HepG2 (cell line): ENCODE data around the gene TASOR2. TPM values are rescaled to one million over a fixed set of nuclear protein-coding genes. Genes with fewer than 3 reads are reported as not detected.

Experiments used
- DNMT3B ChIP-seq: conservative IDR thresholded peaks from 2 replicates; pipeline ENCODE4 v1.6.1; 2016; ENCODE audit warnings: missing biosample characterization, control low read depth
- GMEB1 ChIP-seq: sonication (generic); formaldehyde crosslinking; IDR thresholded peaks from 2 replicates; pipeline ENCODE4 v1.5.1; 2020; ENCODE audit warnings: missing genetic modification reagents, mild to moderate bottlenecking, borderline replicate concordance
- HNF1A ChIP-seq, 2 experiments: sonication (generic) in 1 of 2; formaldehyde crosslinking in 1 of 2; IDR thresholded peaks; 2 replicates each; pipeline versions ENCODE4 v1.4.0 to v1.6.1; 2016 to 2020; ENCODE audit warnings: borderline replicate concordance in 1 of 2, low read depth in 1 of 2, mild to moderate bottlenecking in 1 of 2, missing genetic modification reagents in 1 of 2
- KDM5A ChIP-seq: fragments of 200-600 bp; sonication (generic); IDR thresholded peaks from 2 replicates; pipeline ENCODE4 v1.7.0; 2018; ENCODE audit warnings: antibody characterized with exemption, mild to moderate bottlenecking, low read length, borderline replicate concordance
- MAFK ChIP-seq, 2 experiments: IDR thresholded peaks in 1 of 2; conservative IDR thresholded peaks in 1 of 2; 2 replicates each; pipeline ENCODE4 v1.6.1; 2011; ENCODE audit warnings: improper control_type of control experiment in 2 of 2, low read length in 2 of 2
- NKX3-1 ChIP-seq: sonication (generic); formaldehyde crosslinking; IDR thresholded peaks from 2 replicates; pipeline ENCODE4 v1.5.0; 2020; ENCODE audit warnings: missing genetic modification reagents
- NR0B2 ChIP-seq: sonication (generic); formaldehyde crosslinking; IDR thresholded peaks from 2 replicates; pipeline ENCODE4 v1.4.0; 2020; ENCODE audit warnings: mild to moderate bottlenecking, missing genetic modification reagents
- NR2C2 ChIP-seq: sonication (generic); formaldehyde crosslinking; IDR thresholded peaks from 2 replicates; pipeline ENCODE4 v1.4.0; 2020; ENCODE audit warnings: missing genetic modification reagents, mild to moderate bottlenecking, moderate library complexity, borderline replicate concordance
- POLR2G ChIP-seq: fragments of 200-400 bp; formaldehyde crosslinking; IDR thresholded peaks from 2 replicates; pipeline ENCODE4 v1.6.1; 2018; ENCODE audit warnings: mild to moderate bottlenecking, low read depth, low read length, moderate library complexity
- REL ChIP-seq: sonication (generic); formaldehyde crosslinking; conservative IDR thresholded peaks from 2 replicates; pipeline ENCODE4 v1.8.0; 2022; ENCODE audit warnings: mild to moderate bottlenecking, missing genetic modification reagents, moderate library complexity
- RFX5 ChIP-seq: IDR thresholded peaks from 2 replicates; pipeline ENCODE4 v1.6.1; 2011; ENCODE audit warnings: low read depth, low read length, improper control_type of control experiment
- SP4 ChIP-seq: sonication (generic); formaldehyde crosslinking; IDR thresholded peaks from 2 replicates; pipeline ENCODE4 v1.8.1; 2023; ENCODE audit warnings: mild to moderate bottlenecking, missing genetic modification reagents
- ZBTB1 ChIP-seq: sonication (generic); formaldehyde crosslinking; IDR thresholded peaks from 2 replicates; pipeline ENCODE4 v1.4.0; 2020; ENCODE audit warnings: missing genetic modification reagents, borderline replicate concordance
- ZBTB10 ChIP-seq: sonication (generic); formaldehyde crosslinking; IDR thresholded peaks from 2 replicates; pipeline ENCODE4 v1.4.0; 2020; ENCODE audit warnings: missing genetic modification reagents, borderline replicate concordance
- ZNF232 ChIP-seq: sonication (generic); formaldehyde crosslinking; IDR thresholded peaks from 2 replicates; pipeline ENCODE4 v1.4.0; 2020; ENCODE audit warnings: missing genetic modification reagents, borderline replicate concordance
- ZNF709 ChIP-seq: sonication (generic); formaldehyde crosslinking; IDR thresholded peaks from 2 replicates; pipeline ENCODE4 v1.5.0; 2020; ENCODE audit warnings: mild to moderate bottlenecking, missing genetic modification reagents
- ZNF766 ChIP-seq: sonication (generic); formaldehyde crosslinking; IDR thresholded peaks from 2 replicates; pipeline ENCODE4 v1.5.0; 2020; ENCODE audit warnings: missing genetic modification reagents, borderline replicate concordance
- ZNF883 ChIP-seq: sonication (generic); formaldehyde crosslinking; IDR thresholded peaks from 2 replicates; pipeline ENCODE4 v1.5.1; 2020; ENCODE audit warnings: mild to moderate bottlenecking, missing genetic modification reagents; ENCODE audit errors: not compliant biosample characterization
- polyA plus RNA-seq, 8 experiments: library from polyadenylated mRNA; depleted of rRNA in 3 of 8; stranded (reverse) in 7 of 8; unstranded in 1 of 8; fragments of >200 nt; fragmentation: Illumina TruSeq in 4 of 8; extraction: Trizol in 4 of 8; gene quantifications; 2 replicates each; pipeline versions ENCODE4 v1.2.1 to v1.2.3, GENCODE V29; 2011 to 2016; ENCODE audit warnings: low read depth in 4 of 8, missing spikeins in 1 of 8, mixed read lengths in 1 of 8; ENCODE audit not compliant: insufficient read depth in 1 of 8
- total RNA-seq, 5 experiments: library from RNA; depleted of rRNA; stranded (reverse); fragments of >200 nt; fragmentation: Illumina TruSeq; extraction: Trizol; gene quantifications; 2 replicates each; pipeline ENCODE4 v1.2.3, GENCODE V29; 2016; ENCODE audit warnings: low read depth in 1 of 5

Gene TASOR2
- total and polyA plus RNA-seq, 2 of the 13 experiments (the other 11 are each of a cell fraction or from before 2014, with no cell fraction given): 24.2 to 55.3 TPM

- TF ChIP-seq ZBTB10 (CRISPR knock-in tag) (no peak), ZNF766 (CRISPR knock-in tag) (peak; percentile 51; the same call in 1 of the 2 replicates), ZBTB1 (CRISPR knock-in tag) (no peak), REL (CRISPR knock-in tag) (no peak), ZNF232 (CRISPR knock-in tag) (no peak), POLR2G (no peak; the same call in 1 of the 2 replicates), NR0B2 (CRISPR knock-in tag) (peak; percentile 73; the same call in 1 of the 2 replicates), SP4 (CRISPR knock-in tag) (0 out of 2 replicates have a peak, but pooled peaks have one; percentile 40), GMEB1 (CRISPR knock-in tag) (no peak), RFX5 (peak; percentile 85), ZNF709 (CRISPR knock-in tag) (peak; percentile 63; the same call in 1 of the 2 replicates), MAFK (conservative IDR thresholded peaks at IDR 0.05 in 1 of 2, IDR thresholded peaks at IDR 0.05 in 1 of 2; ENCODE audit: low read length in 2 of 2) (0 out of 4 replicates have a peak, but pooled peaks of 1 of the 2 experiments have one; percentile 1), DNMT3B (CRISPR knock-in tag) (0 out of 2 replicates have a peak, but pooled peaks have one; percentile 31), KDM5A (no peak), ZNF883 (CRISPR knock-in tag) (no peak), NR2C2 (CRISPR knock-in tag) (peak; percentile 95), HNF1A (IDR thresholded peaks at IDR 0.05; ENCODE audit: low read depth) (peak; percentile 34; the same call in 1 of the 2 replicates), HNF1A (CRISPR knock-in tag; IDR thresholded peaks at IDR 0.05; ENCODE audit: borderline replicate concordance) (no peak), NKX3-1 (CRISPR knock-in tag) (no peak)
These were observed 24.7 kb upstream of the TASOR2 start (continued) for GRCh38 chr10:5659702-5660528.
